Measurements from ENCODE around the gene SRGAP2C.
A peak's percentile ranks its signal among the peaks of the same experiment; 100 is the strongest.
"Not testable (repeated sequence)": the region's sequence is repeated elsewhere in the genome, so short reads cannot be mapped to it uniquely, and the experiment has no call there.

Gene SRGAP2C

GRCh38 chr1:121321660-121322059 lies 136.9 kb downstream of the SRGAP2C start:
- not testable (repeated sequence) for H3K27me3 ChIP-seq (replicated peaks; ENCODE audit: control insufficient read depth, insufficient read depth, low read length); H3K36me3 ChIP-seq (ENCODE audit: control insufficient read depth, insufficient read depth, low read length, severe bottlenecking); H3K4me3 ChIP-seq (ENCODE audit: low read length); DNase-seq (ENCODE audit: low read depth); H3K9me3 ChIP-seq (ENCODE audit: control insufficient read depth, low read length); H3K9ac ChIP-seq (ENCODE audit: low read length); H3K4me1 ChIP-seq (ENCODE audit: control insufficient read depth, insufficient read depth, low read length)

DNA sequence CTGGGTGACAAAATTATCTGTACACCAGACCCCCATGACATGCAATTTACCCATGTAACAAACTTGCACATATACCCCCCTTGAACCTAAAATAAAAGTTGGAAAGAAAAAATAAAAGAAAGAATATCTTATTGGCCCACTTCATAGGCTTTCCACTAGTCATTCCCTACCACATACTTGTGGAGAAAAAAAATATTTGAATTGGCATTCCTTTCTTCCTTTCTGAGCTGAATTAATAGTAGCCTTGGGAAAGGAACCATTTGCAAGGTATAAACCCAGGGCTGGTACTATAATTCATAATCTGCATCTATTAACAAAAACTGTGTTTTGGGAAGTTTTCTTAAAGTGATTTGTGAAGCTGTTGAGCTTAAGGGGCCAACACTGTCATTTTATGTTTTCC lies 140.0 kb downstream of the SRGAP2C start:
- H3K9me3 ChIP-seq (ENCODE audit: control insufficient read depth, low read length); H3K9ac ChIP-seq (ENCODE audit: low read length); H3K4me3 ChIP-seq (ENCODE audit: low read length); DNase-seq (ENCODE audit: low read depth); H3K36me3 ChIP-seq (ENCODE audit: control insufficient read depth, insufficient read depth, low read length, severe bottlenecking); H3K27me3 ChIP-seq (replicated peaks; ENCODE audit: control insufficient read depth, insufficient read depth, low read length); H3K4me1 ChIP-seq (ENCODE audit: control insufficient read depth, insufficient read depth, low read length): not testable (repeated sequence)

GRCh38 chr1:121332141-121332540 lies 147.4 kb downstream of the SRGAP2C start:
- not testable (repeated sequence) for H3K4me1 ChIP-seq (ENCODE audit: control insufficient read depth, insufficient read depth, low read length); DNase-seq (ENCODE audit: low read depth); H3K4me3 ChIP-seq (ENCODE audit: low read length); H3K36me3 ChIP-seq (ENCODE audit: control insufficient read depth, insufficient read depth, low read length, severe bottlenecking); H3K27me3 ChIP-seq (replicated peaks; ENCODE audit: control insufficient read depth, insufficient read depth, low read length); H3K9me3 ChIP-seq (ENCODE audit: control insufficient read depth, low read length); H3K9ac ChIP-seq (ENCODE audit: low read length)

DNA sequence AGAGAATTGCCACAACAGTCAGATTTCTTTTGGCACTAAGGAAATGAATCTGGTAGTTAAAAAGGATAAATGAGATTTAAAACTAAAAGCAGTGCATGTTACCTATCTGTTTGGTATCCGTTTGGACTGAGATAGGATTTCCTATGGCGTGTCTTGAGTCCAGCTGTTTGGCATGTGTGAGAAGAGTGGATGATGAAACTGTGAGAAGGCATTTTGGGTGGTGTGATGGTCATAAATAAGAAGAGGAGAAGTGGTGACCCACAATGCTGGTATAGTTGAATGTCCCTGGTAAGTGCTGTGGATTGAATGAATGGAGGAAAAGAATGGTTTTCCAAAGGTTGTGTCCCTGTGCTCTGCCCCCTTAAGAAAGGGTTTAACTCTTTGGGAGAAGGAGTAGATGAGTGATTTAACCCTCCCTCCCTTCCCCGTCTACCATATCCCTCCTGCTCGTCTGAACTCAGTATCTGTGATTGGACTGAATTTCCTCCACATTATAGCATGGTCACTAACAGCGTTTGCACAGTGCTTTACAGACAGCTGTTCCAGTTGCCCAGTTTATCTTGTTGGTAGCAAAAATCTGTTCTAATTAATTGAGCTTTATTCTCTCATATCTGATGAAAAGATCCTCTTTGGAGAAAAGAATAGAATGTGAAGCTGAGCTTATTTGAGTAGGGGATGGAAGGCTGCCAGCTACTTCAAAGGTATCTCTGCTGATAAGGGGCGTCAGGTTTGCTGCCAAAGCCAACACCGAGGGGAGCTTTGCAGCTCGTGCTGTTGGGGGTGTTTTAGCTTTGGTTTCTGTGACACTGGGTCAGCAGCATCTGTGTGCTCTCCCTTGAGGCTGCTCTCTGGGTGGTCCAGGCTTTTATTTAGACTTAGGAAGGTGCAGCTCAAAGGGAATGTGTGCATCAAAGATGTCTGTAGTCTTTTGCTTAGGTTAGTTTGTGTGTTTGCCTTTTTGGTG lies 148.1 kb downstream of the SRGAP2C start:
- H3K27me3 ChIP-seq (replicated peaks; ENCODE audit: control insufficient read depth, insufficient read depth, low read length); DNase-seq (ENCODE audit: low read depth); H3K9me3 ChIP-seq (ENCODE audit: control insufficient read depth, low read length); H3K4me1 ChIP-seq (ENCODE audit: control insufficient read depth, insufficient read depth, low read length); H3K36me3 ChIP-seq (ENCODE audit: control insufficient read depth, insufficient read depth, low read length, severe bottlenecking); H3K9ac ChIP-seq (ENCODE audit: low read length); H3K4me3 ChIP-seq (ENCODE audit: low read length): not testable (repeated sequence)

DNA sequence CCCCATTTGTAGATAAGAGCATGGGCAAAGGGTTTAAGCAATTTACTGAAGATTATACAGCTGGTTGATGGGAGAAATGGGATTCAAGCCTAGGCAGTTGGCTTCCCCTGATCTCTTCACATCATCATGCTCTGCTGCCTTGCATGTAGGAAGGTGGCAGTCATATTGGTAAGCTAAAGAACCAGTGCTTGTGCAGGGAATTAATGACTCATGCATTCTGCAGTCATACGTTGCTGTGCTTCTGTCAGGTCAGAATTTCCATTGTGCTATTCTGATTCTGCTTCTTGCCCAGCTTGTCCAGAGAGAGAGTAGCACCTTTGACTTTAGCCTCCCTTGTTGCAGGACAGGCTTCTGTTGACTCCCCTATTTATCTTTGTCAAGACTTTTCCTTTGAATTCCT lies 153.2 kb downstream of the SRGAP2C start:
- H3K4me1 ChIP-seq (ENCODE audit: control insufficient read depth, insufficient read depth, low read length); H3K4me3 ChIP-seq (ENCODE audit: low read length); DNase-seq (ENCODE audit: low read depth): not testable (repeated sequence)

DNA sequence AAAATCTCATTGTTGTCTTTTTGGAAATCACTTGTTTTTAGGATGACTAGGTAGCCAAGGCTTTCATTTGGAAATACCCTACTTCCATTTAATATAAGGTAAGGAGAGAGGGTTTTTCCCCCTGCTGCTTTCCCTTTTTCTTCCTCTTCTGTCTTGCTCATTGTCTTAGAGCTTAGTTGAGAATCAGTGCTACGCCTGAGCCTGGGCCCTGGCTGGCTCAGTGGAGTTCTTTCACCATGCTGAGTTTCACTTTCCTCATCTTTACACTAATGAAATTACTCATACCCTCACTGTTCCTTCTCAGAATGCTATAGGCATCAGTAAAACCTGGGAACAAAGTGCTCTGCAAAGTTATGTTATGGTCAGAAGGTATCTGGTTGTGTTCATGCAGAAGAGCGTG lies 154.8 kb downstream of the SRGAP2C start:
- H3K36me3 ChIP-seq (ENCODE audit: control insufficient read depth, insufficient read depth, low read length, severe bottlenecking); H3K9me3 ChIP-seq (ENCODE audit: control insufficient read depth, low read length); DNase-seq (ENCODE audit: low read depth); H3K4me1 ChIP-seq (ENCODE audit: control insufficient read depth, insufficient read depth, low read length); H3K4me3 ChIP-seq (ENCODE audit: low read length); H3K9ac ChIP-seq (ENCODE audit: low read length); H3K27me3 ChIP-seq (replicated peaks; ENCODE audit: control insufficient read depth, insufficient read depth, low read length): not testable (repeated sequence)

More for the DNA sequence above, 153.2 kb downstream of the SRGAP2C start:
- not testable (repeated sequence) for H3K27me3 ChIP-seq (replicated peaks; ENCODE audit: control insufficient read depth, insufficient read depth, low read length); H3K36me3 ChIP-seq (ENCODE audit: control insufficient read depth, insufficient read depth, low read length, severe bottlenecking); H3K9ac ChIP-seq (ENCODE audit: low read length); H3K9me3 ChIP-seq (ENCODE audit: control insufficient read depth, low read length)

DNA sequence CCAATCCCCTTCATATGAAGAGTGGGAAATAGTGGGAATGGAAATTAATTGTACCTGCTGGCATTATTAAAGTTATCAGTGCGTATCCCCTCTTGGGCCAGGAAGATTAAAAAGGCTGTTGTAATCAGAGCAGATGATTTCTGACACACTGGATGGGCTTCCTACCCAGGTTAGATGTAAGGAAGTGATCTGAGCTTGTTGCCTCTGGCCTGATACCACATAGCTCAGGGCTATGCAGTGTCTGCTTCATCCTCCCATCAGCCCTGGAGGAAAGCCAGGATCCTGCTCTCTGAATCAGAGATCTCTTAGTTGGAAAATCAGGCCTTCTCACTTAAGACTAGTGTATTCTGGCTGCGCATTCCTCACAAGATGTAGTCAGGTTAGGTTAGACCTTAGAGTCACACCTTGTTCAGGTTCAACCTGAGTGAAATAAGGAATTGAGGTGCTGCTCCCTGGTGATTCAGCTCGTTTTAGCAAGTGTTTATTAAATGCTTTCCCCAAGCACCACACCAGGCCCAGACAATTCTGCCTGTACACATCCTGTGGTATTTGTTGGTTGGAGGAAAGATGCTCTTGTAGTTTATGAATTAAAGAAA lies 158.6 kb downstream of the SRGAP2C start:
- not testable (repeated sequence) for H3K36me3 ChIP-seq (ENCODE audit: control insufficient read depth, insufficient read depth, low read length, severe bottlenecking); H3K27me3 ChIP-seq (replicated peaks; ENCODE audit: control insufficient read depth, insufficient read depth, low read length); H3K4me1 ChIP-seq (ENCODE audit: control insufficient read depth, insufficient read depth, low read length); H3K9me3 ChIP-seq (ENCODE audit: control insufficient read depth, low read length); H3K4me3 ChIP-seq (ENCODE audit: low read length); H3K9ac ChIP-seq (ENCODE audit: low read length)
- DNase-seq (ENCODE audit: low read depth) = peak; percentile 2

DNA sequence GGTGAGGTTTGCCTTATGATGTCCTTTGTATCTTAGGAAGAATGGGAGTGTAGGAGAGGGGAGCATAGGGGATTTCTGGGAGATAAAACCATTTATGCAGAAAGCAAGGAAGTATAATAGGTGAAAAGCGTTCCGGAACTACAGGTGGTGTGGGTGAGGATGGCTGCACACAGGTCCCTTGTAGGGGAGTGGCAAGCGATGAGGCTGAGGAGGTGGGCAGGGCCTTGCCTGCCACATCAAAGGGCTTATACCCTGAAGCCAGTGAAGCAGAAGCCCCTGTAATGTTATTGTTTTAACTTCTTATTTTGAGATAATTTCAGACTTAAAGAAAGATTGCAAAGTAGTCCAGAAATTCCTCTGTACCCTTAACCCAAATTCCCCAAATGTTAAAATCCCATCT lies 159.6 kb downstream of the SRGAP2C start:
- H3K4me3 ChIP-seq (ENCODE audit: low read length); H3K4me1 ChIP-seq (ENCODE audit: control insufficient read depth, insufficient read depth, low read length); H3K9me3 ChIP-seq (ENCODE audit: control insufficient read depth, low read length); H3K9ac ChIP-seq (ENCODE audit: low read length); H3K36me3 ChIP-seq (ENCODE audit: control insufficient read depth, insufficient read depth, low read length, severe bottlenecking); DNase-seq (ENCODE audit: low read depth); H3K27me3 ChIP-seq (replicated peaks; ENCODE audit: control insufficient read depth, insufficient read depth, low read length): not testable (repeated sequence)

DNA sequence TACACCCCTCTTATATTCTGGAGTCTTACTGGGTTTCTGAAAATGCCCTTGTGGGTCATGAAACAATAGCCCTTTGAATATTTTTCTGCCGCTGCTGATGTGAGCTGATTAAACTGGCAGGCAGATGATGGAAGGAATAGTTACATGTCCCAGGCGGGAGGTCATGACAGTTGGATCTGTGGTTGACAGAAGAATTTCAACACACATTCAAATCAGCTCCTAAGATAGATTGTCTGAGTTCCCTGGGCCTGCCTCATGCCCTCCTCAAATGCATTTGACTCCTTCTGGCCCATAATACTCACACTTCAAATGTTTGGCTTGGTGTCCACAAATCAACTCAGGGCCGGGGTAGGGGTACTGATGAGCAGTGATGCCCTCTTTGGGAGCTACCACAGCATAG lies 161.9 kb downstream of the SRGAP2C start:
- H3K9ac ChIP-seq (ENCODE audit: low read length); H3K4me3 ChIP-seq (ENCODE audit: low read length); H3K9me3 ChIP-seq (ENCODE audit: control insufficient read depth, low read length); DNase-seq (ENCODE audit: low read depth); H3K36me3 ChIP-seq (ENCODE audit: control insufficient read depth, insufficient read depth, low read length, severe bottlenecking); H3K27me3 ChIP-seq (replicated peaks; ENCODE audit: control insufficient read depth, insufficient read depth, low read length); H3K4me1 ChIP-seq (ENCODE audit: control insufficient read depth, insufficient read depth, low read length): not testable (repeated sequence)

DNA sequence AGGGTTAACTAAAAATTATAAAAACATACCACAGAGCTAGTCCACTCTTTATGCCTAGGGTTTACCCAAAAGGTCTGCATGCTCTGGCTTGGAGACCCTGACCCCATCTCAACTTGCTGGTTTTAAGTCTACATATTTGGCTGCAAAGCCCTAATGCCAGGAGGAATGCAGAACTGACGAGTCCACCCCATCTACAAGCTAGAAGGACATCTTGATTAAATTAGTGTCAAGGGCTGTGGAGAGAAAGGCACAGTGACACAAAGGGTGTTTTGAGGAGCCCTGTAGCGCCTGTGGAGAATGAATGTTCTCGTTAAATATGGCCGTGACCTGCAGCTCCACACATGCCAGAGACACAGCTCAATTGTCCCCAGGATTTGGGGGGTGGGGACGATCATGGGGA lies 162.7 kb downstream of the SRGAP2C start:
- H3K27me3 ChIP-seq (replicated peaks; ENCODE audit: control insufficient read depth, insufficient read depth, low read length); H3K4me3 ChIP-seq (ENCODE audit: low read length): not testable (repeated sequence)
- peak; percentile 36 for DNase-seq (ENCODE audit: low read depth)

DNA sequence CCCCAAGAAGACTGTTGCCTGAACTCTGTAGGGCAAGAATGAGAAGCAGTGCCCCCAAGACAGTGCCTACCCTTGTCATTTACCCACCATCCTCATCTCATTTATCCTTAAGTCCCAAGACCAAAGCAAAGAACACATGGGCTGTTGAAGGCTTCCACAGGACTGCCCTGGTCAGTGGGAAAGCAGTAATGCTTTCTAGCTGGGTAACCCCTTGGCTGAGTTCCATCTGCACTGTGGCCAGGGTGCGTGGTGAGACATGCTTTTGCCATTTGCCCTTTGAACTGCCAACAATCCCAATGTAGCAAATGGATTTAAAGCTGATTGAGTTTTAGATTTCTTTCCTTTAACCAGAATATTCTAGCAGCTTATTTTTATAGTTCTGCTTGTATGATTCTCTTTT lies 163.3 kb downstream of the SRGAP2C start:
- not testable (repeated sequence) for H3K4me1 ChIP-seq (ENCODE audit: control insufficient read depth, insufficient read depth, low read length); H3K9me3 ChIP-seq (ENCODE audit: control insufficient read depth, low read length); H3K27me3 ChIP-seq (replicated peaks; ENCODE audit: control insufficient read depth, insufficient read depth, low read length); H3K36me3 ChIP-seq (ENCODE audit: control insufficient read depth, insufficient read depth, low read length, severe bottlenecking); H3K9ac ChIP-seq (ENCODE audit: low read length); DNase-seq (ENCODE audit: low read depth); H3K4me3 ChIP-seq (ENCODE audit: low read length)

More for the DNA sequence above, 162.7 kb downstream of the SRGAP2C start:
- not testable (repeated sequence) for H3K9ac ChIP-seq (ENCODE audit: low read length); H3K9me3 ChIP-seq (ENCODE audit: control insufficient read depth, low read length); H3K36me3 ChIP-seq (ENCODE audit: control insufficient read depth, insufficient read depth, low read length, severe bottlenecking); H3K4me1 ChIP-seq (ENCODE audit: control insufficient read depth, insufficient read depth, low read length)

Data from adipocyte (in vitro differentiated cells).